Activated CD4-positive, alpha-beta T cell treated with anti-CD3 and anti-CD28 coated beads for 24 hours (primary cell): ENCODE results near the gene TNNI2.
"Not testable (repeated sequence)": the region's sequence is repeated elsewhere in the genome, so short reads cannot be mapped to it uniquely, and the experiment has no call there.

ENCODE experiments used
- DNase-seq, 2 donors: peaks; one replicate each; pipeline ENCODE4 v3.0.0-alpha.2; 2020; ENCODE audit warnings: low read depth in 2 of 2

Gene TNNI2

DNA sequence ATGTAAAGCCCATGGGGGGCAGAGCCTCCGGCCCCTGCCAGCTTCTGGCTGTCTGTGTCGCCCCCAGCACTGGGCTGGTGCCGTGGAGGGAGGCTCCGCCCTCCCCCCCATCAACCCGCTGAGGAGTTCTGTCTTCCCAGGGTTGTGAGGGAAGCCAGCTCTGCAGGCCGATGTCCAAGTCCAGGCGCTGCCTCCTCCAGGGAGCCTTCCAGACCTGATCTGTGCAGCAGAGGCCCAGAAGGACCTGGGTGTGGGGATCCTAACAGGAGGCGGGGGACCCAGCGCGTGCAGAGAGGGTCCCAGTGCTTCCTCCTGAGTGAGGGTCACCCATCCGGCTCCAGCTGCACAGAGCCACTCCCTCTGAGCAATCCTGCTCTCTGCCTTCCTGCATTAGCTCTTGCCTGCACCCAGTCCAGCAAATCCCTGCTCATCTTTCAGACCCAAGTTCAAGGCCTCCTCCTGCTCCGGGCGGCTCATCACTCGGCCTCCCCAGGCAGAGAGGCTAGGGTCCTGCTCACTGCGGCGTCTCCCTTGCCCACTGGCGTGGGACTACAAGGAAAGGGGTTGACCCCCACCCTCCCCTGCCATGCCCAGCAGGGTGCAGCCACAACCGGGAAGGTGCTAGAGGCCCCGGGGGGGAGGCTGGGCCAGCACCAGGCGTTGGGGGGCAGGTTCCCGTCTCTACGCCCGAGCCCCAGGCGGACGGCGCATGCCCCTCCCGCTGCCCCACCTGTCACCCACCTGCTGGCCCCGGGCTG is 36.5 kb downstream of the TNNI2 start:
- DNase-seq: no peak

DNA sequence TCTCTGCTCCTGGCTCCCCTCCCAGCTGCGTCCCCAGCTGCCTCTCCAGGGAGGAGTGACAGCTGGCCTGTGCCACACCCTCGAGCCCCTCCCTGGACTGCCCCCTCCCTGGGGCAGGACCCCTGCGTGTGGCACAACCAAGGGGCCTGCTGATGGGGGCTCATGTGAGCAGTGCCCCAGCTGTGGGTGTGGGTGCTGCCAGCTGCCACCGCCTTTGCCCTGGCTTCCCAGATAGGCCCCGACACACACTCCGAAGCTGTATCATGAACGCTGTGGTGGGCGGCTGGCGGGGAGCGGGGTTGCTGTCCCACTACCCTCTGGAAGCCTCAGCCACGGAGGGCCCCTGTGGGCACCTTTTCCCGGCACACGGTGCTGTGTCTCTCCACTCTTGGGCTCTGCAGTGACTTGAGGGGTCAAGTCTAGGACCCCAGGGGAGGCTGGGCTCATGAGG is 37.1 kb downstream of the TNNI2 start:
- not testable (repeated sequence) for DNase-seq

DNA sequence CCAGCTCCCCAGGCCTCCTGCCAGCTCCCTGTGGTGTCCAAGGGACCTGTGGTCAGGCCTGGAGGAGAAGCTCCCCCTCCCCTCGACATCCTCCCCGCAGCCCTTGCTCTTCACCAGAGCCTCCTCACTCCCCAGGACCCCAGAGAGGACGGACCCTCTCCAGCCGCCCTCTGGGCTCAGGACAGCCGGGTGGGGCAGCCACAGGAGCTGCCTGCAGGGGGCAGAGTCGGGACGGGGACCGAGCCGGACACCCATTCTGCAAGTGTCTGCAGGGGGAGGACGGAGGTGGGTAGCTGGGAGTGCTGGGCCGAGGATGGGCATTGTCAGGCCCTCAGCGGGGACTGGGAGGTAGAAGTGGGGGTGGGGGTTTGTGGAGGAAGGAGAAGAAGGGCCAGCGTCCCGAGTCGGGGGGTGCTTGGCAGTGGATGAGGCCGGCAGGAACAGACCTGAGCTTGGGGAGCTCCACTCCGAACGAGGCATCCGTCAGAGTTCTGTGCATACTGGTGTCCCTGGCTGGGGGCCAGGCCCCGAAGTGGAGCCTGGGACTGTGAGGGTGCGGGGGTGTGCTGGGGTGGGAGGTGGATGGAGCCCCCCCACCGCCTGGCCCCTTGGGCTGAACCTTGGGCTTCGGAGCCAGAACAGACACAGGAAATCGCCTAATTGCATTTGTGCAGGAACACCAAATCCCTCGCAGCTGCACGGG is 37.7 kb downstream of the TNNI2 start:
- DNase-seq: no peak

GRCh38 chr11:1877211-1878136 is 38.7 kb downstream of the TNNI2 start:
- no peak for DNase-seq

- DNase-seq: no peak
These were observed 39.6 kb downstream of the TNNI2 start for GRCh38 chr11:1878137-1879031.

DNA sequence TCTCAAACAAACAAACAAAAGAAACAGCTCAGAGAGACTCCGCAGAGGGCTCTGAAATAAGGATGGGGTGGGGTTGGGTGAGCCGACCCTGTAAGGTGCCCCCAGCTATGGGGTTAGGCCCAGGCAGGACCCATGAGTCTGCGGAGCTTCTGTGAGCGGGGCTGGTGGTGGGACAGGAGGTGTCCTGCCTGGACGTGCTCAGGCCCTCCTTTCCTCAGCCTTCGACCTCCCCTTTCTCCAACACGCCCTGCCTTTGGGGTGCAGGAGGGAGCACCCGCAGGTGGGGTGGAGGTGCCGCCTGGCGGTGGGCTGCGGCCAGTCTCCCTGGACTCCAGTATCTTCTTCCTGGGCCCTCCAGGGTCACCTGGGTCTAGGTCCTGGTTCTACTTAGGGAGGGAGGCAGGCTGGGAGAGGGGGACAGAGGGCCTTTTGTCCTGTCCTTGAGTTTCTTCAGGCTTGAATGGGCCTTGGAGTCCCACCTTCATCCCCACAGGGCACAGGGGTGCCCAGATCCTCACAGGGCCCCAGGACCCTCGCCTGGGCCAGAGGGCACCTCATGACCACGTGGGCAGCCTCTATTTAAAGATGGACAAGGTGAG is 40.7 kb downstream of the TNNI2 start:
- DNase-seq: no peak

DNA sequence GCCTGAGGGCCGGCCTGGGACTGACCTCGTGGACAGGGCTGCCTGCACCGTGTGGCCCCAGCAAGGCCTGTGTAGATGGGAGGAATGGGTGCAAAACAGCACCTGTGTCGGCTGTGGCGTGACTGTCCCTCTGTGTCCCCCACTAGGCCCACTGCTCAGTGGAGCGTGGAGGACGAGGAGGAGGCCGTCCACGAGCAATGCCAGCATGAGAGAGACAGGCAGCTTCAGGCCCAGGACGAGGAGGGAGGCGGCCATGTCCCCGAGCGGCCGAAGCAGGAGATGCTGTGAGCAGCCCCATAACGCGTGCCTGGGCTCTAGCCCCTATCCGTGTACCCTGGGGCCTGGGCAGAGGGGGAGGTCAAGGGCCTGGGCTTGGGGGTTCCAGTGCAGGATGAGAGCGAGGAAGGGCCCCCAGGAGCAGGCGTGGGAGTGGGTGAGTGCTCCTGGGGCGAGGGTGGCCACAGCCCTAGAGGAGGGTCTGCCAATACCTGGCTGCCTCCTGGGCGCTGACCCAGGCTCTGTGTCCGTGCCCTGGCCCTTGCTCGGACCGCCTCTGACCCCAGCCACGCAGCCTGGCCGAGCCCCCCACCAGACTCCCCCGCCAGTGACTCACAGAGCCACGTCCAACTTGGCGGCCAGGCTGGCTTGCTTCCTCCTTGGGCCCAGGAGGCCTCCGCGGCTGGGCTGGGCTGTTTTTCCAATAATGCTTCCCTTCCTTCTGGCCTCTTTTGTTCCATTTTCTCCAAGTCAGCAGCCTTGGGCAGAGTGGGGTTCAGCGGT is 41.4 kb downstream of the TNNI2 start:
- DNase-seq: no peak

DNA sequence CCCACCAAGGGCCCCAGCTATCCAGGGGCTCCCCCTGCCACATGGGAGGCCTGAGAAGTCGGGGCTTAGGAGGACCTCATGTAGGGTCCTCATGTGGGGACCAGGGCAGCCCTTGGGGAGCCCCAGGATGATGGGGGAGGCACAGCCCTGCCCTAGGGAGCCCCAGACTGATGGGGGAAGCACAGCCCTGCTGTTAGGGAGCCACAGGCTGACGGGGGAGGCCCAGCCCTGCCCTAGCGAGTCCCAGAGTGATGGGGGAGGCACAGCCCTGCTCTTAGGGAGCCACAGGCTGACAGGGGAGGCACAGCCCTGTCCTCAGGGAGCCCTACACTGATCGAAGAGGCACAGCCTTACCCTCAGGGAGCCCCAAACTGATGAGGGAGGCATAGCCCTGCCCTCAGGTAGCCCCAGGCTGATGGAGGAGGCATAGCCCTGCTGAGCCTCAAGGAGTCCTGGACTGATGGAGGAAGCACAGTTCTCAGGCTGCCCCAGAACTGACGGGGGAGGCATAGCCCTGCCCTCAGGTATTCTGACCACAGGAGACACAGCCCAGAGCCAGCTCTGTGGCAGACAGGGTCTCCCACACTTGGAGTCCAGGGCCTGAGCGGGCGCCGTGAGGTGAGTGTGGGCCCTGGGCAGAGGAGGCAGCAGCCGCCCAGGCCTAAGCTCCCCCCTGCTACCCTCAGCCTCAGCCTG is 42.1 kb downstream of the TNNI2 start:
- no peak for DNase-seq

- no peak for DNase-seq
These were observed 42.9 kb downstream of the TNNI2 start for GRCh38 chr11:1881442-1882264.

- peak; percentile 80 to 82 for DNase-seq
These were observed 43.8 kb downstream of the TNNI2 start for GRCh38 chr11:1882265-1883238.

DNA sequence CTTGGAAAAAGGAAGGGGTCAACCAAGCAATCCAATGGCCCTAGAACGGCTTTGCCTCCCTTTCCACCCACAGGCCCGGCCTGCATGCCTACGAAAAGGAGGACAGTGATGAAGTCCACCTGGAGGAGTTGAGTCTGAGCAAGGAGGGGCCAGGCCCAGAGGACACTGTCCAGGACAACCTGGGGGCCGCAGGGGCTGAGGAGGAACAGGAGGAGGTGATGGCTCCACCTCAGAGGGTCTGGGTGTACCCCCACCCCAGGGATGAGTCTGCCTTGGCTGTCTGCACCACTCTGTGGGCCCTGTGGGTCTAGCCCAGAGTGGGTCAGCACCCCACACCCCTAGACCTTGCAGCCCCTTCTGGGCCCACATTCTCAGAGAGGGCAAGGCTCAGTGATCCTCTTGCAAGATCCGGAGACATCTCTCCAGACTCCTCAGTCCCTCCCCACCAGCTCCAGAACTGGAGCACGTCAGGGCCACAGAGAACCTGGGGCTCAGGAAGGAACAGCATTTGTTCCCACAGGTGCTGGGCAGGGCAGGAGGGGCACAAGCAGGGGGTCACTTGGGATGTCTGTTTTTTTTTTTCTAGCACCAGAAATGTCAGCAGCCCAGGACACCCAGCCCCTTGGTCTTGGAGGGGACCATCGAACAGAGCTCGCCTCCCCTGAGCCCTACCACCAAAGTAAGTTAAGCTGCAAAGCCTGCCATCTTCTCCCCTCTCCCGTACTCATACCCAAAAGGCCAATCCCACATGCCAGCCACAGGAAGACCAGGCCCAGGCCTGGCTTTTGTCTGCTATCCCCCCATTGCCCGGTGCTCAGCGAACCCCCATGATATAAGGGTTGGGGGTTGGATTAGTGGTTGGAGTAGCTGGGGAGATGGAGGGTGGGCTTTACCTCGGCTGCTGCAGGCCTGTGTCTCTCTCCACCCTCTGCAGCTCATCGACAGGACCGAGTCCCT is 44.8 kb downstream of the TNNI2 start:
- DNase-seq: no peak

- no peak for DNase-seq
These were observed 45.5 kb downstream of the TNNI2 start for GRCh38 chr11:1884303-1884700.

GRCh38 chr11:1886551-1886950 is 47.8 kb downstream of the TNNI2 start:
- DNase-seq: not testable (repeated sequence)

GRCh38 chr11:1887451-1888346 is 48.9 kb downstream of the TNNI2 start:
- no peak for DNase-seq

- no peak for DNase-seq
These were observed 49.6 kb downstream of the TNNI2 start for GRCh38 chr11:1888347-1888753.
